HG03097 (cell line): ENCODE results near the gene COL4A6.

Experiments used
- ATAC-seq: cut with Tn5 transposase; IDR thresholded peaks from one replicate; pipeline ENCODE4 v1.9.1; 2021; ENCODE audit not compliant: unreplicated experiment, low FRiP score

Gene COL4A6

GRCh38 chrX:108117988-108118387, 320.2 kb downstream of the COL4A6 start:
- ATAC-seq = no peak

- no peak for ATAC-seq
Measured at GRCh38 chrX:108114541-108114940, 323.7 kb downstream of the COL4A6 start.
